ENCODE results near the gene SC5D. TPM values are rescaled to one million over a fixed set of nuclear protein-coding genes. Genes with fewer than 3 reads are reported as not detected.

SC5D gene
- total RNA-seq, 1 donor from 2014 or later, result 47.9 TPM

Other genes with a start within 250 kb of the SC5D start
- gene TECTA, start 191.5 kb upstream of the SC5D start, total RNA-seq, result 0.28 TPM
- 14.3 TPM for gene SORL1, start 159.5 kb downstream of the SC5D start, total RNA-seq

Measured in esophagus mucosa (tissue), 1 donor.